Measurements from ENCODE around the gene IL9R. TPM values are rescaled to one million over a fixed set of nuclear protein-coding genes. Genes with fewer than 3 reads are reported as not detected.
"Not testable (repeated sequence)": the region's sequence is repeated elsewhere in the genome, so short reads cannot be mapped to it uniquely, and the experiment has no call there.

IL9R gene
- total RNA-seq, 1 experiment from 2014 or later: not detected

DNA sequence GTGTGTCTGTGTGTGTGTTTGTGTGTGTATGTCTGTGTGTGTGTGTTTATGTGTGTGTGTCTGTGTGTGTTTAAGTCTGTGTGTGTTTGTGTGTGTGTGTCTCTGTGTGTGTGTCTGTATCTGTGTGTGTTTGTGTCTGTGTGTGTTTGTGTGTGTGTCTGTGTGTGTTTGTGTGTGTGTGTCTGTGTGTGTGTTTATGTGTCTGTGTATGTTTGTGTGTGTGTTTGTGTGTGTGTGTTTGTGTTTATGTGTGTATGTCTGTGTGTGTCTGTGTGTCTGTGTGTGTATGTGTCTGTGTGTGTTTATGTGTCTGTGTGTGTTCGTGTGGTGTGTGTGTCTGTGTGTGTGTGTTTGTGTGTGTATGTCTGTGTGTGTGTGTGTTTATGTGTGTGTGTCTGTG, 11.4 kb downstream of the IL9R start:
- ATAC-seq (no peak), DNase-seq (no peak)
- ChIA-PET POLR2A (ENCODE audit: unreplicated experiment) (no interaction called here), CTCF (no interaction called here)
- Histone ChIP-seq H3K79me2 (ENCODE audit: low read length) (no peaks in the 10 kb centered on the region), H3F3A (ENCODE audit: low read length, unreplicated experiment) (no peaks in the 10 kb centered on the region), H4K20me1 (ENCODE audit: low read length) (no peaks in the 10 kb centered on the region), H3K27ac (ENCODE audit: low read length) (no peak overlapping the region), H3K4me1 (ENCODE audit: insufficient read depth, low read length) (no peaks in the 10 kb centered on the region), H3K27me3 (ENCODE audit: low read length) (no peaks in the 10 kb centered on the region), H2AFZ (ENCODE audit: low read length) (no peak overlapping the region), H3K9me3 (ENCODE audit: low read length) (no peaks in the 10 kb centered on the region), H3K36me3 (ENCODE audit: low read depth, low read length) (no peaks in the 10 kb centered on the region), H3K4me2 (ENCODE audit: low read length) (no peak overlapping the region), H3K4me3 (ENCODE audit: low read length) (no peak overlapping the region), H3K9ac (ENCODE audit: low read length) (no peak overlapping the region), H3K9me2 (replicated peaks; ENCODE audit: low read length) (no peaks in the 10 kb centered on the region)
- no TSS peak for BruUV-seq (replicated peaks)
- TF ChIP-seq EZH2phosphoT487 (IDR thresholded peaks at IDR 0.05; ENCODE audit: borderline replicate concordance, low read length): no peak
- no peak for TF ChIP-seq EZH2 (IDR thresholded peaks at IDR 0.05; ENCODE audit: low read length, unreplicated experiment)
- no peak for TF ChIP-seq CTCF (conservative IDR thresholded peaks at IDR 0.05; ENCODE audit: low read depth, low read length)
- intact Hi-C loops (cut with micrococcal nuclease): no loop called here

GRCh38 chrX:156009691-156010090, 12.2 kb downstream of the IL9R start:
- BruUV-seq (replicated peaks); H3K36me3 ChIP-seq (ENCODE audit: low read depth, low read length); H3K79me2 ChIP-seq (ENCODE audit: low read length); H3K27me3 ChIP-seq (ENCODE audit: low read length); ATAC-seq; H3K9me3 ChIP-seq (ENCODE audit: low read length); H3K4me2 ChIP-seq (ENCODE audit: low read length); H3K9ac ChIP-seq (ENCODE audit: low read length); H2AFZ ChIP-seq (ENCODE audit: low read length); H3K4me1 ChIP-seq (ENCODE audit: insufficient read depth, low read length); H3K4me3 ChIP-seq (ENCODE audit: low read length); H3K27ac ChIP-seq (ENCODE audit: low read length); H4K20me1 ChIP-seq (ENCODE audit: low read length); H3F3A ChIP-seq (ENCODE audit: low read length, unreplicated experiment); DNase-seq; intact Hi-C loops (cut with micrococcal nuclease); CTCF ChIA-PET; H3K9me2 ChIP-seq (replicated peaks; ENCODE audit: low read length); POLR2A ChIA-PET (ENCODE audit: unreplicated experiment): not testable (repeated sequence)

GRCh38 chrX:156013286-156013953, 15.9 kb downstream of the IL9R start:
- H4K20me1 ChIP-seq (ENCODE audit: low read length); H3K4me1 ChIP-seq (ENCODE audit: insufficient read depth, low read length); H3K27me3 ChIP-seq (ENCODE audit: low read length); H3F3A ChIP-seq (ENCODE audit: low read length, unreplicated experiment); intact Hi-C loops (cut with micrococcal nuclease); H3K9me2 ChIP-seq (replicated peaks; ENCODE audit: low read length); POLR2A ChIA-PET (ENCODE audit: unreplicated experiment); H3K9me3 ChIP-seq (ENCODE audit: low read length); H3K27ac ChIP-seq (ENCODE audit: low read length); H3K4me2 ChIP-seq (ENCODE audit: low read length); CTCF ChIA-PET; DNase-seq; H3K4me3 ChIP-seq (ENCODE audit: low read length); BruUV-seq (replicated peaks); H2AFZ ChIP-seq (ENCODE audit: low read length); H3K36me3 ChIP-seq (ENCODE audit: low read depth, low read length); H3K9ac ChIP-seq (ENCODE audit: low read length); H3K79me2 ChIP-seq (ENCODE audit: low read length): not testable (repeated sequence)
- ATAC-seq: peak; percentile 87

- H3K9ac ChIP-seq (ENCODE audit: low read length); H3K36me3 ChIP-seq (ENCODE audit: low read depth, low read length); ATAC-seq; CTCF ChIA-PET; H3K4me3 ChIP-seq (ENCODE audit: low read length); H3F3A ChIP-seq (ENCODE audit: low read length, unreplicated experiment); H3K4me1 ChIP-seq (ENCODE audit: insufficient read depth, low read length); intact Hi-C loops (cut with micrococcal nuclease); BruUV-seq (replicated peaks); DNase-seq; H3K27me3 ChIP-seq (ENCODE audit: low read length); H2AFZ ChIP-seq (ENCODE audit: low read length); H3K79me2 ChIP-seq (ENCODE audit: low read length); H4K20me1 ChIP-seq (ENCODE audit: low read length); H3K9me3 ChIP-seq (ENCODE audit: low read length); H3K4me2 ChIP-seq (ENCODE audit: low read length); H3K27ac ChIP-seq (ENCODE audit: low read length); H3K9me2 ChIP-seq (replicated peaks; ENCODE audit: low read length); POLR2A ChIA-PET (ENCODE audit: unreplicated experiment): not testable (repeated sequence)
Observed at GRCh38 chrX:156019846-156020245, 22.4 kb downstream of the IL9R start.

GRCh38 chrX:156023002-156023401, 25.5 kb downstream of the IL9R start:
- H3K4me2 ChIP-seq (ENCODE audit: low read length); POLR2A ChIA-PET (ENCODE audit: unreplicated experiment); BruUV-seq (replicated peaks); H3K27ac ChIP-seq (ENCODE audit: low read length); H3K36me3 ChIP-seq (ENCODE audit: low read depth, low read length); H3K4me3 ChIP-seq (ENCODE audit: low read length); H3K9me3 ChIP-seq (ENCODE audit: low read length); H3K9me2 ChIP-seq (replicated peaks; ENCODE audit: low read length); H3K4me1 ChIP-seq (ENCODE audit: insufficient read depth, low read length); H3K27me3 ChIP-seq (ENCODE audit: low read length); H4K20me1 ChIP-seq (ENCODE audit: low read length); H2AFZ ChIP-seq (ENCODE audit: low read length); DNase-seq; H3F3A ChIP-seq (ENCODE audit: low read length, unreplicated experiment); CTCF ChIA-PET; H3K79me2 ChIP-seq (ENCODE audit: low read length); H3K9ac ChIP-seq (ENCODE audit: low read length); intact Hi-C loops (cut with micrococcal nuclease); ATAC-seq: not testable (repeated sequence)

DNA sequence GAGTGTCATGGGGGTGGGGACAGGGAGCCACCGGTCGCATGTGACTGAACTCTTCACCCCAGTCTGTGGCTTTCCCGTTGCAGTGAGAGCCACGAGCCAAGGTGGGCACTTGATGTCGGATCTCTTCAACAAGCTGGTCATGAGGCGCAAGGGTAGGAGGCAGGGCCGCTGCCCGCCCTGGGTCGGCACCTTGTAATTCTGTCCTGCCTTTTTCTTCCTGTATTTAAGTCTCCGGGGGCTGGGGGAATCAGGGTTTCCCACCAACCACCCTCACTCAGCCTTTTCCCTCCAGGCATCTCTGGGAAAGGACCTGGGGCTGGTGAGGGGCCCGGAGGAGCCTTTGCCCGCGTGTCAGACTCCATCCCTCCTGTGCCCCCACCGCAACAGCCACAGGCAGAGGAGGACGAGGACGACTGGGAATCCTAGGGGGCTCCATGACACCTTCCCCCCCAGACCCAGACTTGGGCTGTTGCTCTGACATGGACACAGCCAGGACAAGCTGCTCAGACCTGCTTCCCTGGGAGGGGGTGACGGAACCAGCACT, 27.5 kb downstream of the IL9R start:
- POLR2A ChIA-PET (ENCODE audit: unreplicated experiment); DNase-seq; H4K20me1 ChIP-seq (ENCODE audit: low read length); H3K27ac ChIP-seq (ENCODE audit: low read length); H3K9ac ChIP-seq (ENCODE audit: low read length); H3K4me3 ChIP-seq (ENCODE audit: low read length); H3K79me2 ChIP-seq (ENCODE audit: low read length); CTCF ChIA-PET; intact Hi-C loops (cut with micrococcal nuclease); BruUV-seq (replicated peaks); H3K9me3 ChIP-seq (ENCODE audit: low read length); H3K9me2 ChIP-seq (replicated peaks; ENCODE audit: low read length); H3F3A ChIP-seq (ENCODE audit: low read length, unreplicated experiment); H3K27me3 ChIP-seq (ENCODE audit: low read length); ATAC-seq; H3K36me3 ChIP-seq (ENCODE audit: low read depth, low read length); H3K4me1 ChIP-seq (ENCODE audit: insufficient read depth, low read length); H3K4me2 ChIP-seq (ENCODE audit: low read length); H2AFZ ChIP-seq (ENCODE audit: low read length): not testable (repeated sequence)

Measured in PC-3 (cell line).